ENCODE results near the gene MSANTD1. TPM values are rescaled to one million over a fixed set of nuclear protein-coding genes. Genes with fewer than 3 reads are reported as not detected.
A peak's percentile ranks its signal among the peaks of the same experiment; 100 is the strongest.

The MSANTD1 gene
- total and polyA plus RNA-seq, 2 of the 8 experiments (the other 6 are each of a cell fraction or from before 2014, with no cell fraction given), result 0.23 to 0.45 TPM

GRCh38 chr4:3292571-3293400, 43.8 kb downstream of the MSANTD1 start, which contains the start of gene RGS12:
RGS12 (plus strand) TSS chr4:3293021; CDS start chr4:3316171, 23,150 bp downstream.
- Histone ChIP-seq H2AFZ (ENCODE audit: low read length) (peak within 1 kb of the TSS; percentile 48; the same call in 1 of the 2 replicates), H3K14ac (ENCODE audit: insufficient read length) (no peak within 1 kb of the TSS), H2BK12ac (ENCODE audit: low read depth, low read length) (no peak within 1 kb of the TSS), H4K20me1 (replicated peaks in 1 of 2; ENCODE audit: control insufficient read depth in 1 of 2, insufficient read depth in 2 of 2, low read length in 2 of 2) (peaks cover 4 to 11% of the 10 kb centered on the region in 2 experiments), H3K56ac (replicated peaks; ENCODE audit: insufficient read length, low read depth, low read length) (no peak within 1 kb of the TSS), H3K4me3 (ENCODE audit: extremely low read depth in 1 of 4, insufficient read depth in 2 of 4, low read depth in 3 of 4, low read length in 4 of 4) (peak within 1 kb of the TSS; percentile 68 to 86 (median 80)), H3K27me3 (replicated peaks in 1 of 4; ENCODE audit: control insufficient read depth in 3 of 4, extremely low read depth in 1 of 4, insufficient read depth in 3 of 4, low read length in 3 of 4) (peaks cover 0 to 12% (median 1%) of the 10 kb centered on the region in 4 experiments; a peak in 3 of 7 replicates), H3K36me3 (ENCODE audit: control insufficient read depth in 2 of 4, insufficient read depth in 4 of 4, low read length in 3 of 4) (no peaks in the 10 kb centered on the region), H4K8ac (ENCODE audit: extremely low read depth, insufficient read depth, low read length) (peak within 1 kb of the TSS; percentile 95), H2BK15ac (ENCODE audit: low read length) (no peak within 1 kb of the TSS), H3K79me2 (ENCODE audit: control insufficient read depth in 1 of 2, insufficient read depth in 2 of 2, low read length in 2 of 2) (no peaks in the 10 kb centered on the region; a peak in 2 of 4 replicates), H3K9me3 (ENCODE audit: insufficient read depth in 2 of 2, low read depth in 1 of 2, low read length in 1 of 2) (no peaks in the 10 kb centered on the region), H3K27ac (ENCODE audit: low read depth, low read length) (no peak within 1 kb of the TSS), H2AK5ac (ENCODE audit: low read depth, low read length) (peak within 1 kb of the TSS; percentile 88; the same call in 1 of the 2 replicates), H3K18ac (ENCODE audit: extremely low read depth, low read length) (peak within 1 kb of the TSS; percentile 90), H3K4ac (replicated peaks; ENCODE audit: insufficient read length, low read depth, low read length) (peak within 1 kb of the TSS; percentile 21), H3K23me2 (ENCODE audit: low read depth, low read length) (peaks cover 15% of the 10 kb centered on the region; the same call in 1 of the 2 replicates), H3K79me1 (ENCODE audit: low read depth, low read length) (no peaks in the 10 kb centered on the region), H4K91ac (replicated peaks; ENCODE audit: insufficient read length, low read length) (peak within 1 kb of the TSS; percentile 83), H4K5ac (ENCODE audit: insufficient read length, low read depth, low read length) (peak within 1 kb of the TSS; percentile 30), H2BK5ac (ENCODE audit: low read depth, low read length) (no peak within 1 kb of the TSS; the same call in 1 of the 2 replicates), H3K9ac (replicated peaks in 1 of 4; ENCODE audit: extremely low read depth in 1 of 4, low read depth in 3 of 4, low read length in 3 of 4) (peak within 1 kb of the TSS; percentile 46 to 91 (median 72)), H3K4me1 (replicated peaks in 1 of 4; ENCODE audit: control insufficient read depth in 3 of 4, insufficient read depth in 4 of 4, low read length in 3 of 4) (peaks cover 0 to 23% (median 11%) of the 10 kb centered on the region in 4 experiments; a peak in 5 of 7 replicates), H3K4me2 (ENCODE audit: insufficient read depth in 1 of 2, low read depth in 2 of 2, low read length in 2 of 2) (peak within 1 kb of the TSS; percentile 84 to 96), H2BK20ac (ENCODE audit: low read length) (no peak within 1 kb of the TSS), H3K23ac (ENCODE audit: insufficient read length) (no peak within 1 kb of the TSS), H2BK120ac (replicated peaks; ENCODE audit: low read depth, low read length) (no peak within 1 kb of the TSS)
- TF ChIP-seq MAX (IDR thresholded peaks at IDR 0.05), result peak; percentile 66
- TF ChIP-seq TAF1 (IDR thresholded peaks at IDR 0.05; ENCODE audit: low read depth, low read length), result peak; percentile 27; the same call in 1 of the 2 replicates
- 0 out of 2 replicates have a peak, but pooled peaks have one; percentile 44 for TF ChIP-seq GABPA (IDR thresholded peaks at IDR 0.05; ENCODE audit: borderline replicate concordance, insufficient read depth, low read length)
- TF ChIP-seq MAFK (IDR thresholded peaks at IDR 0.05; ENCODE audit: low read depth, low read length), result no peak
- peak; percentile 97 for TF ChIP-seq KDM4A (IDR thresholded peaks at IDR 0.05; ENCODE audit: low read depth, low read length, severe bottlenecking)
- TF ChIP-seq SIN3A (conservative IDR thresholded peaks at IDR 0.05 in 1 of 2, IDR thresholded peaks at IDR 0.05 in 1 of 2; ENCODE audit: low read depth in 1 of 2, low read length in 2 of 2), result peak in 1 of 2 experiments; percentile 82; a peak in 2 of 4 replicates
- no peak for TF ChIP-seq POLR2AphosphoS5 (IDR thresholded peaks at IDR 0.05; ENCODE audit: low read depth, low read length)
- TF ChIP-seq CREB1 (IDR thresholded peaks at IDR 0.05), result peak; percentile 52; the same call in 1 of the 2 replicates
- no peak for TF ChIP-seq PHF8 (conservative IDR thresholded peaks at IDR 0.05; ENCODE audit: low read depth, low read length)
- no peak for TF ChIP-seq FOSL1 (IDR thresholded peaks at IDR 0.05; ENCODE audit: insufficient read depth, low read depth, low read length)
- peak; percentile 63 to 95 for DNase-seq (ENCODE audit: low read depth in 1 of 2, low spot score in 2 of 2)
- no peak for FAIRE-seq
- WGBS, 2 experiments (ENCODE audit: extremely low coverage in 1 of 2, insufficient coverage in 1 of 2, insufficient read length in 1 of 2, insufficient replicate concordance in 2 of 2, low coverage in 1 of 2, low lambda C conversion rate in 2 of 2, missing lambda C conversion rate in 1 of 2), result 1% methylated on average over 32 of the region's 121 CpGs; no CpG with 5 or more reads in 1 of the 2 experiments
- CTCF ChIA-PET (ENCODE audit: partially characterized antibody), result interaction anchor here (1.0 to 2.0 kb wide), 3 partner anchors 16 to 32 kb away, joined by 5 to 9 read pairs (median 6); no protein-coding TSS in a partner anchor
- POLR2A ChIA-PET (ENCODE audit: partially characterized antibody), result interaction anchor here (0.9 to 3.2 kb wide), 3 partner anchors 11 to 145 kb away, joined by 3 to 16 read pairs (median 3); no protein-coding TSS in a partner anchor

Measured in H1 (cell line).